HL-60 (cell line): Measurements from ENCODE around the gene VSIG10L2.

Experiments used
- DNase-seq, 2 experiments: peaks; one replicate each; pipeline ENCODE4 v3.0.0-alpha.2; 2010 to 2020; ENCODE audit warnings: low read depth in 1 of 2, low spot score in 1 of 2
- H3K27ac ChIP-seq: fragments of 250-450 bp; sonication (Bioruptor Pico); replicated peaks from 2 replicates; pipeline ENCODE4 v1.5.1; 2020; ENCODE audit warnings: mild to moderate bottlenecking, moderate library complexity
- H3K27me3 ChIP-seq: fragments of 250-450 bp; sonication (Bioruptor Pico); 2 replicates; pipeline ENCODE4 v1.5.1; 2021; ENCODE audit warnings: mild to moderate bottlenecking, moderate library complexity; ENCODE audit not compliant: insufficient read depth, poor library complexity, severe bottlenecking
- H3K4me3 ChIP-seq: replicated peaks from 2 replicates; pipeline ENCODE4 v1.5.1; 2011; ENCODE audit warnings: mild to moderate bottlenecking, control low read depth, low read length; ENCODE audit not compliant: insufficient read depth
- CTCF ChIP-seq: IDR thresholded peaks from one replicate; pipeline ENCODE4 v1.5.1; 2011; ENCODE audit warnings: low read length, control low read depth, inconsistent platforms; ENCODE audit not compliant: insufficient read depth
- GABPA ChIP-seq: IDR thresholded peaks from 2 replicates; pipeline ENCODE4 v1.6.1; 2012; ENCODE audit warnings: low read depth
- POLR2AphosphoS5 ChIP-seq: IDR thresholded peaks from 2 replicates; pipeline ENCODE4 v1.6.1; 2012; ENCODE audit warnings: low read depth
- REST ChIP-seq: IDR thresholded peaks from 2 replicates; pipeline ENCODE4 v1.6.1; 2012; ENCODE audit warnings: low read depth; ENCODE audit not compliant: insufficient replicate concordance
- SPI1 ChIP-seq: IDR thresholded peaks from 2 replicates; pipeline ENCODE4 v1.6.1; 2012; ENCODE audit warnings: low read depth, mild to moderate bottlenecking, borderline replicate concordance

VSIG10L2 gene

DNA sequence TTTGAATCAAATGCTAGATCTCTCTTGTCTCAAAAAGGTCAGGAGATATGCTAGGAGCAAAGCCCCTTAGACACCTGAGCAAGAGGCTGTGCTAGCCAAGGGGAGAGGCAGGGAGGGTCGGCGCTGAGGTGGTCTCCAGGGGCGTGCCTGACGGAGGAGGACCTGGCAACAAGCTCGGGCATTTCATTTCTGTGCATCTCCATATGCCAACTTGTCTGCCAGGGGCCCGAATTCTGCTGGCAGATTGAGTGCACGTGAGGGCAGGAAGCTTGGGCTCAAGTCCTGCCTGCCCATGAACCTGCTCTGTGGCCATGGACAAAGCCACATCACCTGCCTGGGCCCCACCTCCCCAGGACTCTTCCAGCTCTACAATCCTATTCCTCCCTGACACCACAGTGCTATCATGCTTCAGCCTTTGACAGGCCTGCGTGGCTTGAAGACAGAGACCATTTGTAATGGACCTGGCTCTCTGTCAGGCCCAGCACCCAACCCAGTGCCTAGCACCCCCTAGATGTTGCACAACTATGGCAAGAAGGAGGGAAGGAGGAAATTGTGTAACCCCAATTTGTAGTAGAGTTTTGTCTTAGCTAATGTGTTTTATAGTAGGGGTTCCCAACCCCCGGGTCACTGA lies 16.3 kb upstream of the VSIG10L2 start:
- DNase-seq, result peak; percentile 22 to 36
- TF ChIP-seq SPI1, result no peak
- no peak for TF ChIP-seq GABPA
- TF ChIP-seq REST, result no peak
- no peak for TF ChIP-seq CTCF
- no peak for TF ChIP-seq POLR2AphosphoS5

GRCh38 chr11:125930076-125930450 lies 15.8 kb upstream of the VSIG10L2 start:
- Histone ChIP-seq H3K27me3 (peaks cover 2% of the 10 kb centered on the region), H3K27ac (no peak overlapping the region), H3K4me3 (no peak overlapping the region)
- DNase-seq, result no peak
- TF ChIP-seq CTCF, result no peak
- no peak for TF ChIP-seq POLR2AphosphoS5
- TF ChIP-seq REST, result no peak
- TF ChIP-seq GABPA, result no peak
- no peak for TF ChIP-seq SPI1

More for the DNA sequence above, 16.3 kb upstream of the VSIG10L2 start:
- Histone ChIP-seq H3K4me3 (no peak overlapping the region), H3K27ac (no peak overlapping the region), H3K27me3 (peaks cover 2% of the 10 kb centered on the region)

DNA sequence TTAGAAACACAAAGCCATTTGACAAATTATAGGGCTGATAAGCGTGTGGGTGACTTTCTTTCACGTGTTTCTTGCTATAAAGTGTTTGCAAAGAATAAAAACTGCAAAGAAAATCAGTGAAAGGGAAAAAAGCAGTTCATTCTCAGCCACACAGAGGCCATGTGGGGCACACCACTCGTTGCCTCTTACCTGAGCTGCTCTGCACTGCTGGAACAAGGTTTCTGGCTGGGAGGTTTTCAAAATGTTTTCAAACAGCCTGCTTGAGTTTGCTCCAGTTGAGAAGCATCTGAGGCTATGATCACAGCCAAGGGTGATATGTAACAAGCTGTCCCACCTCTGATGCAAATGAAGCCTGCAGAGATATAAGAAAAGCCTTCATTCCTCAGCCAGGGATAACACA lies 14.7 kb upstream of the VSIG10L2 start:
- Histone ChIP-seq H3K27ac (no peak overlapping the region), H3K27me3 (peaks cover 2% of the 10 kb centered on the region), H3K4me3 (no peak overlapping the region)
- no peak for TF ChIP-seq REST
- TF ChIP-seq SPI1, result no peak
- TF ChIP-seq GABPA, result no peak
- TF ChIP-seq CTCF, result no peak
- TF ChIP-seq POLR2AphosphoS5, result no peak
- no peak for DNase-seq
